ENCODE data around the gene BLTP3B.
"Not testable (repeated sequence)": the region's sequence is repeated elsewhere in the genome, so short reads cannot be mapped to it uniquely, and the experiment has no call there.

Gene BLTP3B, protein sequence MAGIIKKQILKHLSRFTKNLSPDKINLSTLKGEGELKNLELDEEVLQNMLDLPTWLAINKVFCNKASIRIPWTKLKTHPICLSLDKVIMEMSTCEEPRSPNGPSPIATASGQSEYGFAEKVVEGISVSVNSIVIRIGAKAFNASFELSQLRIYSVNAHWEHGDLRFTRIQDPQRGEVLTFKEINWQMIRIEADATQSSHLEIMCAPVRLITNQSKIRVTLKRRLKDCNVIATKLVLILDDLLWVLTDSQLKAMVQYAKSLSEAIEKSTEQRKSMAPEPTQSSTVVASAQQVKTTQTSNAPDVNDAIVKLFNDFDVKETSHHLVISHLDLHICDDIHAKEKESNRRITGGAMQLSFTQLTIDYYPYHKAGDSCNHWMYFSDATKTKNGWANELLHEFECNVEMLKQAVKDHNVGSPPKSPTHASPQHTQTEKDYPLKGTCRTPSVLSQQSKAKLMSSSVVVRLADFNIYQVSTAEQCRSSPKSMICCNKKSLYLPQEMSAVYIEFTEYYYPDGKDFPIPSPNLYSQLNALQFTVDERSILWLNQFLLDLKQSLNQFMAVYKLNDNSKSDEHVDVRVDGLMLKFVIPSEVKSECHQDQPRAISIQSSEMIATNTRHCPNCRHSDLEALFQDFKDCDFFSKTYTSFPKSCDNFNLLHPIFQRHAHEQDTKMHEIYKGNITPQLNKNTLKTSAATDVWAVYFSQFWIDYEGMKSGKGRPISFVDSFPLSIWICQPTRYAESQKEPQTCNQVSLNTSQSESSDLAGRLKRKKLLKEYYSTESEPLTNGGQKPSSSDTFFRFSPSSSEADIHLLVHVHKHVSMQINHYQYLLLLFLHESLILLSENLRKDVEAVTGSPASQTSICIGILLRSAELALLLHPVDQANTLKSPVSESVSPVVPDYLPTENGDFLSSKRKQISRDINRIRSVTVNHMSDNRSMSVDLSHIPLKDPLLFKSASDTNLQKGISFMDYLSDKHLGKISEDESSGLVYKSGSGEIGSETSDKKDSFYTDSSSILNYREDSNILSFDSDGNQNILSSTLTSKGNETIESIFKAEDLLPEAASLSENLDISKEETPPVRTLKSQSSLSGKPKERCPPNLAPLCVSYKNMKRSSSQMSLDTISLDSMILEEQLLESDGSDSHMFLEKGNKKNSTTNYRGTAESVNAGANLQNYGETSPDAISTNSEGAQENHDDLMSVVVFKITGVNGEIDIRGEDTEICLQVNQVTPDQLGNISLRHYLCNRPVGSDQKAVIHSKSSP (N-terminal part only)

DNA sequence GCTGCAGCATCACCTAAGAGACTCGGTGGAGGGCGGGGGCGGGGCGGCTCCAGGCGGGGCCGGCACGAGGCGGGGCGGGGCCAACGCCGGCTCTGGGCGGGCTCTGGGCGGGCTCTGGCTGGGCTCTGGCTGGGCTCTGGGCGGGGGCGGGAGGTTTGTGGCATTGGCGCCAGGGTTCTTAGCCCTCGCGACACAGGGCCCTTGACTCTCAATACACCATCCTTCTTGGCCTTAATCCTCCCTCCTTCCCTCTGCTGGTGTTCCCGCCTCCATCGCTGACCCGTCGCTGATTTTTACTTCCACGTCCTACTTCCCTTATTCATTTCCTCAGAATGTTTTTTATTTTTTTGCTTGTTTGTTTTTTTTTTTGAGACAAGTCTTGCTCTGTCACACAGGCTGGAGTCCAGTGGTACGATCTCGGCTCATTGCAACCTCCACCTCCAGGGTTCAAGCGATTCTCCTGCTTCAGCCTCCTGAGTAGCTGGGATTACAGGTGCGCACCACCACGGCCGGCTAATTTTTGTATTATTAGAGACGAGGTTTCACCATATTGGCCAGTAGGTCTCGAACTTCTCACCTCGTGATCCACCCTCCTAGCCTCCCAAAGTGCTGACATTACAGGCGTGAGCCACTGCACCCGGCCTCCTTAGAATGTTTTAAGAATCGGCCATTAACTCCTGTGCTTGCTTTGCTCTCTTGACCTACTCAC lies at the start of gene BLTP3B:
Gene BLTP3B (minus strand): TSS at position 24 of the 709 bp plus-strand sequence. CDS start 239 bp downstream, outside the sequence.
- peak; percentile 98 for DNase-seq (ENCODE audit: low spot score)

DNA sequence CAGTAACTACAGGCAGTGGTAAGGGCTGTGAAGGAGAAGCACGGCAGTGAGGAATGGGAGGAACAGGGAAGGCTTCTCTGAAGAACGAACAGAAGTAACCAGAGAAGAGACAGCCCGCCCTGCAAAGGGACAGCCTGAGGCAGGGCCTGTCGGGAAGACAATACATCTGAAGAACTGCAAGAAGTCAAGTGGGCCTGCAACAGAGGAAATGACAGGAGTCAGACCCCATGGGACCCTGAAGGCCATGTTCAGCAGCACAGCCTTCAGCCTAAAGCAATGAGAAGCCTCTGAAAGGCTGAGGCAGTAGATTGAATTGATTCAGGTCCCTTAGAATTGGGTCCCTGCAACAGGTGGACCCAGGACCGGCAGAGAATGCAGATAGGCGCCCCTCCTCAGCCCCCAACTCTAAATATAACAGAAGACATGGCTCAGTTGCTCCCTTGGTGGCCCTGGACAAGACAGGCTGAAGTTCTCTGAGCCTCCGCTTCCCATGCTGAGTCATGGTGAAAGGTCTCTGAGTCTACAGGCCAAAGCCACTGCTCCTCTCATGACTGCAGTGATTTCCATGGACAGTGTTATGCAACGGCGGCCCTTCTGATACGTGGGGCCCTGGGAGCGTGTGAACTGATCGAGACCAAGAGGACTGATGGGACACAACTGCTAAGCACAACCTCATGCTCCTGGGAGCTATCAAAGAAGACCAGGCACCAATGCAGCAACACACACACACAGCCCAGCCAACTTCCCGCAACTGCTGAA lies 47.1 kb upstream of the BLTP3B start:
- no peak for DNase-seq (ENCODE audit: low spot score)

DNA sequence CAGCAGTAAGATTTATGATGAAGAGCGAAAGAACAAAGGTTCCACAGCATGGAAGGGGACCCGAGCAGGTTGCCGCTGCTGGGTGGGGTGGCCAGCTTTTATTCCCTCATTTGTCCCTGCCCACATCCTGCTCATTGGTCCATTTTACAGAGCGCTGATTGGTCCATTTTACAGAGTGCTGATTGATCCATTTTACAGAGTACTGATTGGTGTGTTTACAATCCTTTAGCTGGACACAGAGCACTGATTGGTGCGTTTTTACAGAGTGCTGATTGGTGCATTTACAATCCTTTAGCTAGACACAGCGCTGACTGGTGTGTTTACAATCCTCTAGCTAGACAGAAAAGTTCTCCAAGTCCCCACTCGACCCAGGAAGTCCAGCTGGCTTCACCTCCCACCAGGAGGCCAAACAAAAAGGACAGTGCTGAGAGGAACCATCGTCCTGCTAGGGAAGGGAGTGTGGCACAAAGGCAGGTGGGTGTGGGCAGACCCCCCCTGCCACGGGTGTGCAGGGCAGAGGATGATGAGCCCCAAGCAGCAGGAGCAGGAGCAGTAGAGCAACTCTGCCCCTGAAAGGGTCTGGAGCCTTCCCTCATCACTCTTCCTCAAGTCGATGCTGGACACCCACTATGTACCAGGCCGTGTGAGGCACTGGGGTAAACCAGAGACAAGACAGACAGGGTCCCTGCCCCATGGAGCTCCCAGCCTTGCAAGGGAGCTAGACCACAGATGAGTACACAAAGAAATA lies 46.4 kb upstream of the BLTP3B start:
- not testable (repeated sequence) for DNase-seq (ENCODE audit: low spot score)

DNA sequence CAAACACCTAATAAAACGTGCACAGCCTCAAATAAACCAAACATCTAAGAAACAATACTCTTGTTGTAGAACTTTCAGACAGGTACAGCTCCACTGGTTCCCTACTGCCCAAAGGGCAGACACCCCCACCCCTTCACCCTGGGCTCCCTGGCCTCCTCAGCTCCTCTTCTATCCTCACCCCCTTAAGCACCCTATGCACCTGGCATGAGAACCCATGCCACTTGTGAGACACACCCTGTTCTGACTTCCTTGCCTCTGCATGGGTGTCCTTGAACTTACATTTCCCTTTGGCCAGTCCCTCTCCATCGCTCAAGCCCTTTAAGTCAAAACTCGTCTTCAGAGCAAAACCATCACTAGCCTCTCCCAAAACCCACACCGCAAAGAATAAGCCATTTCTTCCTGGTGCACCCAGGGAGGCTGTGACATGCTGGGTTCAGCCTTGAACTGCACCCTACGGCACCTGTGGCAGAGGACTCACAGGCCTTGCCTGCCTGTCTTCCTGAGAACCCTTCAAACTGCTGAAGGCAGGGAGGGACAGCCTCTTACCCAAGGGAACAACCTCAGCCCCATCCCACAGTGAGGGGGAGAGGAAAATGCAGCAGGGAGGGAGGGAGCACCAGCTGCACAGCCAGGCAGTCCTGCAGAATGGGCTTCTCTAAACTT lies 45.3 kb upstream of the BLTP3B start:
- DNase-seq (ENCODE audit: low spot score): no peak

DNA sequence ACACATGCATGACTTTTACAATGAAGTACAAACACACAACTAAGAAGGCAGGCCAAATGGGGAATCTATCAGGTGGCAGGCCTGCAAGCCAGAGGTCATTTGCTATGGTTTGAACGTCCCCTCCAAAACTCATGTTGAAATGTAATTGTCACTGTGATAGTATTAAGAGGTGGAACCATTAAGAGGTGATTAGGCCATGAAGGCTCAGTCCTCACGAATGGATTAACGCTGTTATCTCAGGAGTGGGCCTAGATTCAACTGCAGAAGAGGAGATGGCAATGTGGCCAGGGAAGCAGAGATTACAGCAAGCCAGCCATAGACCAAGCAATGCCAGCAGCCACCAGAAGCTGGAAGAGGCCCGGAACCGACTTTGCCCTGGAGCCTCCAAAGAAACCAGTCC lies 44.4 kb upstream of the BLTP3B start:
- DNase-seq (ENCODE audit: low spot score): no peak

DNA sequence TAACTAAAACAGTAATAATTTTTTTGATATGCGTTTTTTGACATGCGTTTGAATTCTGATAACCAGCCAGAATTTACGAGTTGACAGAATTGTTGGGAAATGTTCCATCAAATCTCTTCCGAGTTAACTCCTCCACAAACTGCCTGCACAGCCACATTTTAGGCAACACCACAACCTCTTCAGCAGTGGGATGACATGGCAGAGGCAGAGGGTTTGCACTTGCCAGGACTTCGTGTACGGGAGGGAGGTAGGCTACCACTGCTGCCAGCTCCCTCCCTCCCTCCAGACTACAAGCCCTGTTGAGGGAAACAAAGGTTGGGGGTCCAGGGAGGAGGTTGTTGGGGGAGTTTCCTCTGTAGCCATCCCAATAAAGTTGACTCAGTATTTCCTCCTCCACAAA lies 43.4 kb upstream of the BLTP3B start:
- DNase-seq (ENCODE audit: low spot score): peak; percentile 22

DNA sequence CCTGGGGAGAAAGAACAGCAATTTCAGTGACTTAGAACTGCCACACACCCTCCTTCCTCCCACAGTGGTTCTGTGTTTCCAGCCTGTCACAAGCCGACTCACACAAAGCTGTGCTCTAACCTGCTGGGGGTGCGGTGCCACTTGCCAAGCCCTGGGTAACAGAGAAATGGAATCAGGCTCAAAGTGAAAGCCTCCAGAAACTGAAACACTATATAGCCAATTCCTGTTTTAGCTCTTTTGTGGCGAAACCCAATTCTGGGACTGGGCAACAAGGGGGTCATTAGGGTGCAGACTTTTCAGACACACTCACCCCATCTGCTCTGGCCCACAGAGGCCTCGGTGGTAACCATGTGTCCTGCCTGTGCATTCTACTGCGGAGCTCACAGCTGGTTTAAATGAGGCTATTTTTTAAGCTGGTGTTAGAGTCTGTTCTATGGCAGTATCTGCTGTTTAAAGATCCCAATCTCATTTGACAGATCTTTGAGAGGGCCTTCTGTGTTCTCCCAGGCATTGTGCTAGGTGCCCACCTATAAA lies 42.8 kb upstream of the BLTP3B start:
- peak; percentile 24 for DNase-seq (ENCODE audit: low spot score)

DNA sequence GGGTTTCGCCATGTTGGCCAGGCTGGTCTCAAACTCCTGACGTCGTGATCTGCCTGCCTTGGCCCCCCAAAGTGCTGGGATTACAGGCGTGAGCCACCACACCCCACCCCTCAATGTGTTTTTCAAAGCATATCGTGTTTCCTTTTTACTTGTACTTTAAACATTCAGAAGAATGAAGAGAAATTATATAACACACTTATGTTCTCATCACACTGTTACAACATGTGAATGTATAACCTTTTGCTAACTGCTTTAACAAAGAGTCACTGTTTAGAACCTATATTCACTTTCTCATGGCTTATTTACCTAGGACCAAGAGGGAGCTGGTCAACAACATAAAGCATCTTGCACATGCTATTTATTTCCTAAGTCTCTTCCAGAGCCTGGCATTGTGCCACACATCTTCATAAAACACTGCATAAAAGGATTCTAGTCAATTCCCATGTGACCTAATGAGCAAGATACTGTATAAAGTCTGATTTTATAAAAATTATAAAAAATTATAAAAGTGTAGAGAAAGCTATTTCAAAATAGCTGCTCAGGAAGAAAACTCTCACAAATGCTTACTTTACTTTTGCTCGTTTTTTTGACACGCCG lies 42.0 kb upstream of the BLTP3B start:
- no peak for DNase-seq (ENCODE audit: low spot score)

DNA sequence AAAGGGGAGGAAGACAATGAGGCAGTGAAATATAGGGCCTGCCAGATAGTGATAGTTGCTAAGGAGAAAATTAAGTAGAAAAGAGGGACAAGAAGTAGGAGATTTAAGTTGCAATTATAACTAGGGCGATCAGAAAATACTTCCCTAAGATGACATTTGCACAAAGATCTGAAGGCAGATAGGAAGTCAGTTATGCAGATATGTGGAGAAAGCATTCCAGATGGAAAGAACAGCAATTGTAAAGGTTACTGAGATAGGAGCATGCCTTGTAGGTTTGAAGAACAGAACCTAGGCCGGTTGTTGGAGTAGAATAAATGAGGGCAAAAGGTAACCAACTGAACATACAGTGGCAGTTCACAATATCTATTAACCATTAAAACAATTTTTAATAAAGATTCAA lies 36.6 kb upstream of the BLTP3B start:
- DNase-seq (ENCODE audit: low spot score): no peak

DNA sequence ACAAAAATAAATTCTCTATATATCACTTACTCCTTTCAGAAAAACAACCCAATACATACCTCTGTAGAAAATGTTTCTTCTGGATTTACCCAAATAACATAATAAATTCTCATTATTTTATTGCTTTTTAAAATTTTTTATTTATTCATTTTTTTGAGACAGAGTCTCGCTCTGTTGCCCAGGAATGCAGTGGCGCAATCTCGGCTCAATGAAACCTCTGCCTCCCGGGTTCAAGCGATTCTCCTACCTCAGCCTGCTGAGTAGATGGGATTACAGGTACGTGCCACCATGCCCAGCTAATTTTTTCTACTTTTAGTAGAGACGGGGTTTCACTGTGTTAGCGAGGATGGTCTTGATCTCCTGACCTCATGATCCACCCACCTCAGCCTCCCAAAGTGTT lies 33.8 kb upstream of the BLTP3B start:
- DNase-seq (ENCODE audit: low spot score): not testable (repeated sequence)

DNA sequence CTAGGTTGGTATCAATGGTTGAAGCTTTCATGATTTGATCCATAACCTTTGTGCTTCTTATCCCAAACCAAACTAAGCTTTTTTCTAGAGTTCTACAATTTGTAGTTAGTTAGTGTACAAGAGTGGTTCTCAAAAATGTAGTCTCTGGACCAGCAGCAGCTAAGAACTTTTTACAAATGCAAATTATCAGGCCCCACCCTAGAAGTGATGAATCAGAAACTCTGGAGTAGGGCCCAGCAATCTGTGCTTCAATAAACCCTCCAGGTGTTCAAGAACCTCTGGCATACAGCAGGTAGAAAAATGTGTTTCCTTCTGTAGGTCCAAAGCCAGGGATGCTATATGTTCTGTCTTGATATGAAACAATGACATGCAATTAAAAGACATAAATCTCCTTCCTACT lies 31.8 kb upstream of the BLTP3B start:
- DNase-seq (ENCODE audit: low spot score): no peak

DNA sequence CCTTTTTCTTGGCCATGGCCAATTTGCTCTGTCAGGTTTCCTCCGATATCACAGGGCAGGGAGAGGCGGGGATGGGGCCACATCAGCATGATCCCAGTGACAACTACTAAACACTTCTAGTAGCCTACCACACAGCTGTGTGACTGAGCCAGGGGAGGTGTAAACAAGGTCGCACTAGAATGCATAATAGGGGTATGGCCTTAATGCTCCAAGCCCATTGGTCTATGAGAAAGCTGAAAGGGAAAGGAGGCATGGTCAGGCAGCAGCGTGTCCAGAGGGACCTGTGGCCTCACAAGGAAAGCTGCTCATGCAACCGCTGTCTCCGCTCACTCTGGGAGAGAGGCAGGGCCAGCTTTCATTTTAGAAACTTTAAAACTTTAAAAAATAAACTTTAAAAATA lies 30.4 kb upstream of the BLTP3B start:
- DNase-seq (ENCODE audit: low spot score): no peak

DNA sequence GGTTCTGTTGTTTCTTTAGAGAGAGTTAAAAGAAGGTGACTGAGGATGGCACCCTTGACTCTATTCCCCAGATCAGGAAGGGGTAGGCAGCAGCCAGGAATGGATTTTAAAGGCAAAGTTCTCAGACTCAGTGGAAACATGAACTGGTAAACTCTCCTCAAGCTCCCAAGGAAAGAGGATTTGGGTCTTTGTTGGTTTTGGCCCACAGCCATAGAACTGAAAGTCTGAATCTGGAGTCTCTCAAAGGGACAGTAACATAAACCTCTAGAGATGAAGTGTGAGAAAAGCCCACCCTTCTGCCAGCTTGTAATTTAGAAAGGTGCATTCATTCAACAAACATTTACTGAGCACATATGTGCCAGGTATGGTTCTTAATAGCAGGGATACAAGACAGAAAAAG lies 28.6 kb upstream of the BLTP3B start:
- DNase-seq (ENCODE audit: low spot score): no peak

DNA sequence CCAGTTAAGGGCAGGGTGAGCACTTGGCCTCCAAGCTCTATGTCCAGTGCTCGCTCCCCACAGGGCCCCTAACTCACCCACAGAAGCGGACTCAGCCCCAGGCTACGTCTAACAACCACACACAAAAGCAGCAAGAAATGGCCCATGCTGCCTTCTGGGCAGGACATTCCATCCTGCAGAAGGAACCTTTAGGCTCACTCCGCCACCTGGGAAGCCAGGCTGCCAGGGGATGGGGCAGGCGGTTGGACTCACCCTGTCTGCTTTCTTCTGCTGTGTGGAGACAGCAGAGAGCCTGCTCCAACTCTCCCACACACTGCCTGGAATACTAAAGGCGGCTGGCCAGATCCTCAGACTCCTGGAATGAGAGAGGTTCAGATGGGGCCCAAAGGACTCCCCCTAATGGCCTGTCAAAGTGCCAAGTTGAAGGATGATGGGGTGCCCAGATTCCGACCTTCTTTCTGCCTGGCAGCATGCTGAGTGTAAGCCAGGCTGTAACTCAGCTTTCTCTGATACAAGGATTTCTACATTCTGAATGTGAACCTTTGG lies 27.7 kb upstream of the BLTP3B start:
- DNase-seq (ENCODE audit: low spot score): no peak

DNA sequence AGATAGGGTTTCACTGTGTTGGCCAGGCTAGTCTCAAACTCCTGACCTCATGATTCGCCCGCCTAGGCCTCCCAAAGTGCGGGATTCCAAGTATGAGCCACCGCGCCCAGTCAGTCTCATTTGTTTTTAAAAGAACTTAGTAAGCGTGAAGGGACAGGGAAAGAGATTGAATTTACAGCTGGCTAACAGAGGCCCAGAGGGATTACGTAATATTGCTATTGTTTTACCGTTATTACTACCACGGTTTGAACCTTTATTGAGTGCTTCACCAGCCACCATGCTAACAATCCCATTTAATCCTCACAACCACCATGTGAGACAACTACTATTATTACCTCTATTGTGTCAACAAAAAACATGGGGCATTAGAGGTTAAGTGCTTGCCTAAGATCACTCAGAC lies 26.7 kb upstream of the BLTP3B start:
- no peak for DNase-seq (ENCODE audit: low spot score)

DNA sequence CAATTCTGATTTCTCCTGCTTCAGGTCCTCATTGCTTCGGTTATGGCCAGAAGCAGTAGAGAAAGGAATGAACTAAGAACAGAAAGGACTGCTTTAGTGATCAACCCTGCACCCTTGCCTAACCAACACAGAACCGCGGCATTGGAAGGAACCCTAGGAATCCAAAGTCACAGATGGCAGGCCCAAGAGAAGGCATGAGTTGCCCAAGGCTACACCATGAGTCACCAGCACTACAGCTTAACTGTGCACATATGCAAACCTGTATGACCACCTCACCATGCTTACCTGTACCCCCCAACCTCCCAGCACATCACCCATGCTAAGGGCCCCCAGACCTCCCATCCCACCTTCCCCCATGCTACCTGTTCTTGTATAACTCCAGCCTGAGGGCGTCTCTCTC lies 25.9 kb upstream of the BLTP3B start:
- DNase-seq (ENCODE audit: low spot score): no peak

DNA sequence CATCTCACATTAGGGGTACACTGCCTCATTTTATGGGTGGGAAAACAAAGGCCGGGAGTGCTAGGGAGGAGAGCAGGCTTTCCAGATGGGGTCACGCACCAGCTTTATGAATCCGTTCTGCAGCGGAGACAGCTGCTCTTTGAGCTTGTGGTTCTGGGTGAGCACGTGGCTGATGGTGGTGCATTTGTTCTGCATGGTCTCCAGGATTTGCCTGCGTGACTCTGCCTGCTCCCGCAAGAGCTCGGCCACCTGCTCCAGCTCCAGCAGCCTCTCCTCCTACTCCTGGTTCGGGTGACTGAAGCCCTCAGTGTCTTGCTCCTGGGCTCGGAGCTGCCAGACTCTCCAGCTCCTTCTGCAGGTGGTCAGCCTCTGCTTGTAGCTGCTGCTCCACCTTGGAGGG lies 23.6 kb upstream of the BLTP3B start:
- DNase-seq (ENCODE audit: low spot score): no peak

DNA sequence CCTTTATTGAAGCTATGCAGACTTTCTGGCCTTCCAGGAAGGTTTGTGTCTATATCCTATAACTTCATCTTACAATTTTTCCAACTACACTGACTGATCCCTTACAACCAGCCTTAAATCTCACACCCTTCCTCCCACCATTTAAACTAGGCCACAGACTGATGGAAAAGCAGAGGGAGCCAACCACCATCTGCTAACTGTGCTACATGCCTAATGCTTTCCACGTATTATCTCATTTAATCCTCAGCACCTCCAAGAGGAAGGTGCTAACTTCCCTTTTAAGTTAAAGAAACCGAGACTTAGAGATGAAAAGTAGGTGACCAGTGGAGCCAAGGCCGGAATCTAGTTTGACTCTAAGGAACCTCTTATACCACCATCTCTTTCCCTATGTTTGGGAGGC lies 22.7 kb upstream of the BLTP3B start:
- DNase-seq (ENCODE audit: low spot score): no peak
